ENCODE data around the gene SUN1. TPM values are rescaled to one million over a fixed set of nuclear protein-coding genes. Genes with fewer than 3 reads are reported as not detected.

The SUN1 gene
- total and polyA plus RNA-seq, 8 donors: 101 to 182 (median 154) TPM

DNA sequence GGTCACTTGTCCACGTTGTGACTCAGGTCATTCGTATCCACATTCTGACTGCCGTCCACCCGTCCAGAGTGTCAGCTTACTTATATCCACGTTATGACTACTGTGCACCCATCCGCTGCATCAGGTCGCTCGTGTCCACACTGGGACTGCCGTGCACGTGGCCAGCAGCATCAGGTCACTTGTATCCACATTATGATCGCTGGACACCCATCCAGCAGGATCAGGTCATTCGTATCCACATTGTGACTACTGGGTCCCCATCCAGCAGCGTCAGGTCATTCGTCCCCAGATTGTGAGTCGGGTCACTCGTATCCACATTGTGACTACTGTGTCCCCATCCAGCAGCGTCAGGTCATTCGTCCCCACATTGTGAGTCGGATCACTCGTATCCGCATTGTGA, 47.3 kb upstream of the SUN1 start:
- Histone ChIP-seq H3K27me3 (no peaks in the 10 kb centered on the region), H3K4me1 (no peaks in the 10 kb centered on the region), H3K36me3 (peaks cover 0 to 54% of the 10 kb centered on the region in 2 donors), H3K9me3 (no peaks in the 10 kb centered on the region), H3K27ac (no peak overlapping the region), H3K4me3 (no peak overlapping the region)
- intact Hi-C loops (cut with DNase I): loop anchor here in 1 of 2 donors (5.0 kb wide), 1 partner anchor 87 kb away; no protein-coding TSS in a partner anchor
- no peak for ATAC-seq
- TF ChIP-seq, protein P1, sequence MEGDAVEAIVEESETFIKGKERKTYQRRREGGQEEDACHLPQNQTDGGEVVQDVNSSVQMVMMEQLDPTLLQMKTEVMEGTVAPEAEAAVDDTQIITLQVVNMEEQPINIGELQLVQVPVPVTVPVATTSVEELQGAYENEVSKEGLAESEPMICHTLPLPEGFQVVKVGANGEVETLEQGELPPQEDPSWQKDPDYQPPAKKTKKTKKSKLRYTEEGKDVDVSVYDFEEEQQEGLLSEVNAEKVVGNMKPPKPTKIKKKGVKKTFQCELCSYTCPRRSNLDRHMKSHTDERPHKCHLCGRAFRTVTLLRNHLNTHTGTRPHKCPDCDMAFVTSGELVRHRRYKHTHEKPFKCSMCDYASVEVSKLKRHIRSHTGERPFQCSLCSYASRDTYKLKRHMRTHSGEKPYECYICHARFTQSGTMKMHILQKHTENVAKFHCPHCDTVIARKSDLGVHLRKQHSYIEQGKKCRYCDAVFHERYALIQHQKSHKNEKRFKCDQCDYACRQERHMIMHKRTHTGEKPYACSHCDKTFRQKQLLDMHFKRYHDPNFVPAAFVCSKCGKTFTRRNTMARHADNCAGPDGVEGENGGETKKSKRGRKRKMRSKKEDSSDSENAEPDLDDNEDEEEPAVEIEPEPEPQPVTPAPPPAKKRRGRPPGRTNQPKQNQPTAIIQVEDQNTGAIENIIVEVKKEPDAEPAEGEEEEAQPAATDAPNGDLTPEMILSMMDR (IDR thresholded peaks at IDR 0.05): no peak
- DNase-seq: peak in 1 of 4 donors; percentile 51

DNA sequence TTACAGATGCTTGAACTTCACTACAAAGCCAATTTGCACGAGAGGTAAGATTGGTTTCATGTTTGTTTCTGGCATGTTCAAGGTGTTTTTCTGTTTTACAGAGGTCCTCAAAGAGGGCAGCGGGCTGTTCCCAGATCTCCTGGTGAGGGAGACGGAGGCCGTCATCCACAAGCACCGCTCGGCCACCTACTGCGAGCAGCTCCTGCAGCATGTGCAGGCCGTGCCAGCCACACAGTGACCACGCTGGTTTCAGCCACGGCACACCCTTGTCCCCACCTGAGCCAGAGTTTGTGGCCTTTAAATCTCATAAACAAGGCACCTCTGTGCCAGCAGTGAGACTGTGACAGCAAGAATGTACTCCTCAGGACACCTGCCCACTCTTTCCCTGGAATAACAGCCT, 46.9 kb upstream of the SUN1 start:
- ATAC-seq: no peak
- no peak overlapping the region for H3K27ac ChIP-seq
- intact Hi-C loops (cut with DNase I): loop anchor here in 1 of 2 donors (5.0 kb wide), 1 partner anchor 87 kb away; no protein-coding TSS in a partner anchor

DNA sequence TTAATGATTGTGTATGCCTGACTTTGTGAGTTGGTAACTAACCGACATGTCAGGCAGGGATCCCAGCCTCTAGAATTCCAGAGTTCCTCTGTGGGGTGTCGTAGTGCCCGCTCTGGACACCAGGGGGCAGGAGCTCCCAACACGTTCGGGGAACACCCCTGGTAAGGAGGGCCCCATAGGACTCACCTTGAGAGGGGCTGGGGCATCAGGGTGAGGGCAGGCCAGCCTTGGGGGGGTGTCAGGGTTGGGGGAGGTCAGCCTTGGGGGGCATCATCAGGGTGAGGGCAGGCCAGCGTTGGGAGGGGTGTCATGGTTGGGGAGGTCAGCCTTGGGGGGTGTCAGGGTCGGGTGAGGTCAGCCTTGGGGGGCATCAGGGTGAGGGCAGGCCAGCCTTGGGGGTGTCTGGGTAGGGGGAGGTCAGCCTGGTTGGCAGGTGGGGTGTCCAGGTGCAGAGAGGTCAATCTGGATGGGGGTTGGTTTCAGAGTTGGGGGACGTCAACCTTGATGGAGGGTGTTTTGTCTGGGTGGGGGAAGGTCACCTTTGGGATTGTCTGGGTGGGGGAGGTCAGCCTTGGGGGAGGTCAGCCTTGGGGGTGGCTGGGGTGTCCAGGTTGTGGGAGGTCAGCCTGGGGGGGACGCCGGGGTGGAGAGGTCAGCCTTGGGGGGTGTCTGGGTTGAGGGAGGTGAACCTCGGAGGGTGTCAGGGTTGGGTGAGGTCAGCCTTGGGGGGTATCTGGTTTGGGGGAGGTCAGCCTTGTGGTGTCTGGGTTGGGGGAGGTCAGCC, 45.6 kb upstream of the SUN1 start:
- Histone ChIP-seq H3K27me3 (no peaks in the 10 kb centered on the region), H3K4me1 (no peaks in the 10 kb centered on the region), H3K9me3 (no peaks in the 10 kb centered on the region), H3K27ac (no peak overlapping the region), H3K4me3 (no peak overlapping the region), H3K36me3 (peaks cover 0 to 41% of the 10 kb centered on the region in 2 donors)
- intact Hi-C loops (cut with DNase I): loop anchor here in 1 of 2 donors (5.0 kb wide), 1 partner anchor 86 kb away; no protein-coding TSS in a partner anchor
- TF ChIP-seq, protein P1 (IDR thresholded peaks at IDR 0.05): peak; percentile 67 to 72
- ATAC-seq (peak; percentile 96), DNase-seq (peak in 2 of 4 donors; percentile 64 to 83)

More for the DNA sequence above, 46.9 kb upstream of the SUN1 start:
- TF ChIP-seq, protein P1 (IDR thresholded peaks at IDR 0.05): no peak
- DNase-seq: peak in 1 of 4 donors; percentile 67
- Histone ChIP-seq H3K36me3 (peaks cover 0 to 50% of the 10 kb centered on the region in 2 donors), H3K9me3 (no peaks in the 10 kb centered on the region), H3K4me3 (no peak overlapping the region), H3K27me3 (no peaks in the 10 kb centered on the region), H3K4me1 (no peaks in the 10 kb centered on the region)

- ATAC-seq (no peak), DNase-seq (peak in 1 of 4 donors; percentile 70)
- TF ChIP-seq, protein P1 (IDR thresholded peaks at IDR 0.05): no peak
- Histone ChIP-seq H3K36me3 (peaks cover 0 to 31% of the 10 kb centered on the region in 2 donors), H3K27me3 (no peaks in the 10 kb centered on the region), H3K4me1 (no peaks in the 10 kb centered on the region), H3K4me3 (no peak overlapping the region), H3K27ac (no peak overlapping the region), H3K9me3 (no peaks in the 10 kb centered on the region)
- intact Hi-C loops (cut with DNase I): loop anchor here in 1 of 2 donors (5.0 kb wide), 1 partner anchor 85 kb away; no protein-coding TSS in a partner anchor
Measured at GRCh38 chr7:787332-788240, 44.7 kb upstream of the SUN1 start.
